Esophagus (tissue), 2 donors: ENCODE results near the gene CLRN1. TPM values are rescaled to one million over a fixed set of nuclear protein-coding genes. Genes with fewer than 3 reads are reported as not detected.

Source experiments
- H3K27ac ChIP-seq, 2 donors: one replicate each; pipeline ENCODE4 v1.5.1; 2013; ENCODE audit warnings: low read depth in 2 of 2, mild to moderate bottlenecking in 2 of 2, inconsistent platforms in 1 of 2, low read length in 1 of 2, moderate library complexity in 1 of 2
- H3K27me3 ChIP-seq, 2 donors: one replicate each; pipeline ENCODE4 v1.6.1; 2013; ENCODE audit warnings: low read length in 2 of 2, control low read depth in 1 of 2, mild to moderate bottlenecking in 1 of 2; ENCODE audit not compliant: insufficient read depth in 2 of 2, control insufficient read depth in 1 of 2
- H3K36me3 ChIP-seq, 2 donors: one replicate each; pipeline ENCODE4 v1.6.1; 2013; ENCODE audit warnings: low read length in 1 of 2; ENCODE audit not compliant: control insufficient read depth in 2 of 2, insufficient read depth in 2 of 2
- H3K4me1 ChIP-seq, 2 donors: one replicate each; pipeline ENCODE4 v1.6.1; 2013; ENCODE audit warnings: low read length in 1 of 2; ENCODE audit not compliant: control insufficient read depth in 2 of 2, insufficient read depth in 2 of 2
- H3K4me3 ChIP-seq, 2 donors: one replicate each; pipeline ENCODE4 v1.5.1; 2013; ENCODE audit warnings: low read length in 2 of 2, mild to moderate bottlenecking in 2 of 2, low read depth in 1 of 2, moderate library complexity in 1 of 2
- H3K9me3 ChIP-seq, 2 donors: one replicate each; pipeline ENCODE4 v1.6.1; 2013; ENCODE audit warnings: mild to moderate bottlenecking in 2 of 2, low read depth in 1 of 2, low read length in 1 of 2, moderate library complexity in 1 of 2; ENCODE audit not compliant: control insufficient read depth in 2 of 2, insufficient read depth in 1 of 2
- WGBS, 2 donors: extraction: QIAGEN DNeasy Blood & Tissue Kit; methylation state at CpG; one replicate each; pipeline ENCODE4 v1.1.7; 2013; 5-methylcytosine and 5-hydroxymethylcytosine counted together
- polyA plus RNA-seq, 2 donors: library from polyadenylated mRNA; stranded (reverse); fragments of 200-250 nt; gene quantifications; one replicate each; pipeline ENCODE4 v1.2.3, GENCODE V29; 2013
- donor health status: healthy with polysubstance abuse.
- donor health status: Bipolar disorder and iron deficiency.

CLRN1 gene
- polyA plus RNA-seq, 2 donors = not detected

DNA sequence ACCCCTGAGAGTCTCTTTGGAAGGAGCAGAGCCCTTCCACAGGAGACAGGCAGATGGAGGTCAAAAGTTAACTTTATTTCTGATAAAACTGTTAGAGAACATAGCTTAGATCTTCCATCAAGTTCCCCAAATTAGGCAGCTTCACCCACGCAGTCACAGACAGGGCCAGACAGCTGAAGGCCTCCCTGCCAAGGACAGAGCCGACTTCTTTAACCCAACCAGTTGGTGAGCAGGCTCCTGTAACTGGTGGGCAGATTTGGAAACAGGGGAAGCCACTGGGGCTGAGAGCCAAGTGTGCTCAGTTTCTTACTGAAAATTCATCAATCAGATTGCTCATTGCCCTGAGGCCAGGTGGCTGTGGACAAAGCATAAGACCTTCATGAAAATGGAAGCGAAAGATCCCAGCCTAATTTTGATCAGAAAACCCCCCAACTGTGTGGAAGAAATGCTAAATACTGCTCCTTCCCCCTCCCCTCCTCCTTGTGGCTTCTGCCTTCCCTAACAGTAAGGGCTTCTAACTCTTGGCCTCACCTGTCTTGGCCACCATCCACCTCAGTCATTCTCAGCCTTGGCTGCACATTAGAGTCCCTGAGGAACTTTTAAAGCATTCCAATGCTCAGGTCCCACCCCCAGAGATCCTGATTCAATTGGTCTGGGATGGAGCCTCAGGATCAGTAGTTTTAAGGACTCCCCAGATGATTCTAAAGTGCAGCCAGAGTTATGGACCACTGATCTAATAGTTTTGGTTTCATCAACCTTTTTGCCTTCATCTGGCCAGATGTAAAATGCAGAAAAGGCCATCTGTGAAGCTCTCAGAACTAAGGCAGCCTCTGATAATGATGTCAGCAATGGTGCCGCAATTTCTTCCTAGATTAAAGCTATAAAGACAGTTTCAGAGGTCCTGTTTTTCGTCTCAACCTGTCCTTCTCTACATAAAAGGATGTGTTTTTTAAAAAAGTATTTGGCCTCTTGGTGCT is 11.5 kb downstream of the CLRN1 start:
- Histone ChIP-seq H3K9me3 (peaks cover 0 to 4% of the 10 kb centered on the region in 2 donors), H3K4me3 (no peak overlapping the region), H3K27ac (no peak overlapping the region), H3K4me1 (no peaks in the 10 kb centered on the region), H3K36me3 (no peaks in the 10 kb centered on the region), H3K27me3 (peaks cover 0 to 3% of the 10 kb centered on the region in 2 donors)
- WGBS, 2 donors = 49 to 55% methylated on average over 5 of the region's 5 CpGs

- Histone ChIP-seq H3K27ac (no peak overlapping the region), H3K9me3 (peaks cover 0 to 4% of the 10 kb centered on the region in 2 donors), H3K36me3 (no peaks in the 10 kb centered on the region), H3K4me3 (no peak overlapping the region), H3K27me3 (peaks cover 0 to 3% of the 10 kb centered on the region in 2 donors), H3K4me1 (no peaks in the 10 kb centered on the region)
- 80% methylated on average over 3 of the region's 3 CpGs for WGBS, 2 donors
Observed at GRCh38 chr3:150958683-150959082, 13.8 kb downstream of the CLRN1 start.

DNA sequence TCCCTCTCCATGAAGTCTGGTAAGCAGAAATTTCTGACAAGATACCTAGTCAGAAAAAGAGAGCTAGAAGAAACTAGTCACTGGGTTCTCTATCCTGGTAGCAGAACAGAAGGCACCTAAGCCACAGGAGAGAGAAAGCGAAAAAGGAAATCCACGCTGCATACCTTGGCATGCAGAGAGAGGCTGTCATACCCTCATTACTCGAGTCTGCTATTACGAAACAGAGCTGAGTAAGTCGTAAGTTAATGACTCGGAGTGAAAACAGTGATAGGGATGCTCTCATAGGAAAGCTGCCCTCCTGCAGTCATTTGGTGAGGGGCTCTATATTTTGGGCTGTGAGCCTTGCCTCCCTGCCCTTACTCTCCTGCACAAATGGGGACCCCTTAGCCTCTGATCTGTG is 16.2 kb downstream of the CLRN1 start:
- H3K36me3 ChIP-seq = no peaks in the 10 kb centered on the region
- no peak overlapping the region for H3K27ac ChIP-seq
- peaks cover 0 to 4% of the 10 kb centered on the region in 2 donors for H3K9me3 ChIP-seq
- no peaks in the 10 kb centered on the region for H3K4me1 ChIP-seq
- H3K4me3 ChIP-seq = no peak overlapping the region
- peaks cover 0 to 3% of the 10 kb centered on the region in 2 donors for H3K27me3 ChIP-seq
- 47 to 51% methylated on average over 6 of the region's 6 CpGs for WGBS, 2 donors

GRCh38 chr3:150951923-150952322 is 20.6 kb downstream of the CLRN1 start:
- Histone ChIP-seq H3K4me3 (no peak overlapping the region), H3K27ac (no peak overlapping the region), H3K4me1 (no peaks in the 10 kb centered on the region), H3K9me3 (peaks cover 0 to 2% of the 10 kb centered on the region in 2 donors), H3K27me3 (no peaks in the 10 kb centered on the region), H3K36me3 (no peaks in the 10 kb centered on the region)
- 93% methylated on average over 13 of the region's 13 CpGs for WGBS, 2 donors

DNA sequence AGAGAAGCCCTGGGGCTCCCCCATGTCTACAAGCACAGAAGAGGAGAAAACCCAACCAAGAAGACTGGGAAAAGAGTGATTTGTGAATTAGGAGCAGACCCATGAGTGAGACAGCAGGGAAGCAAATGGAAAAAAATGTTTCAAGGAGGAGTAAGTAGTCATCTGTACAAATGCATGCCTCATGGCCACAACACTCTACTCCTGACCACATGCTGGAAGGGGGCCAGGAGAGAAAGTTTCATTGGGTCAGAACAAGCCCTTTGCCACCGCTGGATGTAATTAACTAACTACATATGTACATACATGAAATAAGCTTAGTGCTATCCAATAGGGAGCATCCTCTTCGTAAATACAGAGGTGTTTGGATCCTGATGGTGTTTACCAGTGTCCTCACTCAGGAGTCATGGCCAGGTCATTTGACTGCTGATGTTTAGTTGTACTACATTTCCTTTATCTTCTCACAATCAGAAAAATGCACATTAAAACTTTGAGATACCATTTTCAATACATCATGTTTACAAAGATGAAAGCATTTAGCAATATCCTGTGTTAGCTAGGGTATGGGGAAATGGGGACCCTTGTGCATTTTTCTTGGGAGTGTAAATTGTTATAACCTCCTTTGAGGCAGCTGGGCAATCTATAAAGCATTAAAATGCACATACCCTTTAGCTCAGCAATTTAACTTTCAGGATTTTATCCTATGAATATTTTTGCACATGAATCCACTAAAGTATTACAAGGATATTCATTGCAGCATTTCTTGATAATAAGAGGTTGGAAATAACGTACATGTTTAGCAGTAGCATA is 27.1 kb downstream of the CLRN1 start:
- WGBS, 2 donors = 67 to 70% methylated on average over 3 of the region's 3 CpGs
- Histone ChIP-seq H3K27me3 (peaks cover 0 to 2% of the 10 kb centered on the region in 2 donors), H3K4me3 (no peak overlapping the region), H3K9me3 (no peaks in the 10 kb centered on the region), H3K36me3 (no peaks in the 10 kb centered on the region), H3K27ac (no peak overlapping the region), H3K4me1 (no peaks in the 10 kb centered on the region)

DNA sequence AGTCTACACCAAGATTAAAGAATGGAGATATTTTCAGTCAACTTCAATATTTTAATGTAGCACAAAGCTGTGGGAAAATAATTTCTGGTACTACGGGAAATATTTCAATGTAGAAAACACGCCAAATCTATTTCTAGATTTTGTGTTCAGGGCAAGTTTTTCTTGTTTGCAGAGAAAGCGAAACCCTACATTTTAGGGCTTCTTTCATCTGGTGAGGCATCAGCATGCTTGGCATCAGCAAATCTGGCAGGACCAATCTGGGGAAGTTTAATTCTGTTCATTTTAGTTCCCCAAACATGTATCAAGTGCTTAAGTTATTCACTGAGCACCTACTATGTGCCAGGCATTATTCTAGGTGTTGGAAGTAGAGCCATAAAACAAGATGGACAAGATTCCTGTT is 30.3 kb downstream of the CLRN1 start:
- Histone ChIP-seq H3K27me3 (peaks cover 0 to 2% of the 10 kb centered on the region in 2 donors), H3K36me3 (no peaks in the 10 kb centered on the region), H3K27ac (no peak overlapping the region), H3K9me3 (no peaks in the 10 kb centered on the region), H3K4me1 (no peaks in the 10 kb centered on the region), H3K4me3 (no peak overlapping the region)
- WGBS, 2 donors = 84 to 88% methylated on average over 3 of the region's 3 CpGs

GRCh38 chr3:150936693-150937092 is 35.8 kb downstream of the CLRN1 start:
- Histone ChIP-seq H3K4me1 (no peaks in the 10 kb centered on the region), H3K27ac (no peak overlapping the region), H3K4me3 (no peak overlapping the region), H3K27me3 (no peaks in the 10 kb centered on the region), H3K36me3 (no peaks in the 10 kb centered on the region), H3K9me3 (no peaks in the 10 kb centered on the region)
- WGBS, 2 donors = 51 to 59% methylated on average over 2 of the region's 2 CpGs

- no peak overlapping the region for H3K4me3 ChIP-seq
- WGBS, 2 donors = 17 to 20% methylated on average over 1 of the region's 1 CpG
Observed at GRCh38 chr3:150933473-150933995, 39.0 kb downstream of the CLRN1 start.

GRCh38 chr3:150931745-150932144 is 40.8 kb downstream of the CLRN1 start:
- Histone ChIP-seq H3K4me3 (no peak overlapping the region), H3K4me1 (no peaks in the 10 kb centered on the region), H3K36me3 (no peaks in the 10 kb centered on the region), H3K27ac (no peak overlapping the region), H3K9me3 (no peaks in the 10 kb centered on the region), H3K27me3 (no peaks in the 10 kb centered on the region)
- WGBS, 2 donors = 78 to 79% methylated on average over 1 of the region's 1 CpG

More at GRCh38 chr3:150933473-150933995, 39.0 kb downstream of the CLRN1 start:
- Histone ChIP-seq H3K9me3 (no peaks in the 10 kb centered on the region), H3K27ac (no peak overlapping the region), H3K27me3 (no peaks in the 10 kb centered on the region), H3K4me1 (no peaks in the 10 kb centered on the region), H3K36me3 (no peaks in the 10 kb centered on the region)
